Measurements from ENCODE around the gene TNIK.

DNA sequence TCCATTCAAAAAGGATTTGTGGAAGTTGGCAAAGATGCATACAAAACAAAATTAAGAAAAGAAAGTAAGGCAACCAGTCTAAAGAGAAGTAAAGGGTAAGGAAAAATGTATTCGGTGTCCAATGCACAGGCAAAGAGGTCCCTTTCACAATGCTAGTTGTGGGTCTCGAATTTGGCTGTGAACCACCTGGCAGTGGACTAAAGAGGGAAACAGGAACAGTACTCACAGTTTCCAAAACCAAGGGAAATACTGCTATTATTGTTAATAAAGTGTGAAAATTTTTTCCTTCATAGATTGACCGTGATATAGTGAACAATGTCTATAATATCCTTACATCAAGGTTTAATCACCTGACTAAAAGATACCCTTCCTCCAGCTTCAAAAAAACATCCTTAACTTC is 57.9 kb downstream of the TNIK start:
- TF ChIP-seq, protein P1, sequence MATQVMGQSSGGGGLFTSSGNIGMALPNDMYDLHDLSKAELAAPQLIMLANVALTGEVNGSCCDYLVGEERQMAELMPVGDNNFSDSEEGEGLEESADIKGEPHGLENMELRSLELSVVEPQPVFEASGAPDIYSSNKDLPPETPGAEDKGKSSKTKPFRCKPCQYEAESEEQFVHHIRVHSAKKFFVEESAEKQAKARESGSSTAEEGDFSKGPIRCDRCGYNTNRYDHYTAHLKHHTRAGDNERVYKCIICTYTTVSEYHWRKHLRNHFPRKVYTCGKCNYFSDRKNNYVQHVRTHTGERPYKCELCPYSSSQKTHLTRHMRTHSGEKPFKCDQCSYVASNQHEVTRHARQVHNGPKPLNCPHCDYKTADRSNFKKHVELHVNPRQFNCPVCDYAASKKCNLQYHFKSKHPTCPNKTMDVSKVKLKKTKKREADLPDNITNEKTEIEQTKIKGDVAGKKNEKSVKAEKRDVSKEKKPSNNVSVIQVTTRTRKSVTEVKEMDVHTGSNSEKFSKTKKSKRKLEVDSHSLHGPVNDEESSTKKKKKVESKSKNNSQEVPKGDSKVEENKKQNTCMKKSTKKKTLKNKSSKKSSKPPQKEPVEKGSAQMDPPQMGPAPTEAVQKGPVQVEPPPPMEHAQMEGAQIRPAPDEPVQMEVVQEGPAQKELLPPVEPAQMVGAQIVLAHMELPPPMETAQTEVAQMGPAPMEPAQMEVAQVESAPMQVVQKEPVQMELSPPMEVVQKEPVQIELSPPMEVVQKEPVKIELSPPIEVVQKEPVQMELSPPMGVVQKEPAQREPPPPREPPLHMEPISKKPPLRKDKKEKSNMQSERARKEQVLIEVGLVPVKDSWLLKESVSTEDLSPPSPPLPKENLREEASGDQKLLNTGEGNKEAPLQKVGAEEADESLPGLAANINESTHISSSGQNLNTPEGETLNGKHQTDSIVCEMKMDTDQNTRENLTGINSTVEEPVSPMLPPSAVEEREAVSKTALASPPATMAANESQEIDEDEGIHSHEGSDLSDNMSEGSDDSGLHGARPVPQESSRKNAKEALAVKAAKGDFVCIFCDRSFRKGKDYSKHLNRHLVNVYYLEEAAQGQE (IDR thresholded peaks at IDR 0.05), result no peak
- TF ChIP-seq, protein P2, sequence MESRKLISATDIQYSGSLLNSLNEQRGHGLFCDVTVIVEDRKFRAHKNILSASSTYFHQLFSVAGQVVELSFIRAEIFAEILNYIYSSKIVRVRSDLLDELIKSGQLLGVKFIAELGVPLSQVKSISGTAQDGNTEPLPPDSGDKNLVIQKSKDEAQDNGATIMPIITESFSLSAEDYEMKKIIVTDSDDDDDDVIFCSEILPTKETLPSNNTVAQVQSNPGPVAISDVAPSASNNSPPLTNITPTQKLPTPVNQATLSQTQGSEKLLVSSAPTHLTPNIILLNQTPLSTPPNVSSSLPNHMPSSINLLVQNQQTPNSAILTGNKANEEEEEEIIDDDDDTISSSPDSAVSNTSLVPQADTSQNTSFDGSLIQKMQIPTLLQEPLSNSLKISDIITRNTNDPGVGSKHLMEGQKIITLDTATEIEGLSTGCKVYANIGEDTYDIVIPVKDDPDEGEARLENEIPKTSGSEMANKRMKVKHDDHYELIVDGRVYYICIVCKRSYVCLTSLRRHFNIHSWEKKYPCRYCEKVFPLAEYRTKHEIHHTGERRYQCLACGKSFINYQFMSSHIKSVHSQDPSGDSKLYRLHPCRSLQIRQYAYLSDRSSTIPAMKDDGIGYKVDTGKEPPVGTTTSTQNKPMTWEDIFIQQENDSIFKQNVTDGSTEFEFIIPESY (IDR thresholded peaks at IDR 0.05), result no peak
- TF ChIP-seq, protein P3, sequence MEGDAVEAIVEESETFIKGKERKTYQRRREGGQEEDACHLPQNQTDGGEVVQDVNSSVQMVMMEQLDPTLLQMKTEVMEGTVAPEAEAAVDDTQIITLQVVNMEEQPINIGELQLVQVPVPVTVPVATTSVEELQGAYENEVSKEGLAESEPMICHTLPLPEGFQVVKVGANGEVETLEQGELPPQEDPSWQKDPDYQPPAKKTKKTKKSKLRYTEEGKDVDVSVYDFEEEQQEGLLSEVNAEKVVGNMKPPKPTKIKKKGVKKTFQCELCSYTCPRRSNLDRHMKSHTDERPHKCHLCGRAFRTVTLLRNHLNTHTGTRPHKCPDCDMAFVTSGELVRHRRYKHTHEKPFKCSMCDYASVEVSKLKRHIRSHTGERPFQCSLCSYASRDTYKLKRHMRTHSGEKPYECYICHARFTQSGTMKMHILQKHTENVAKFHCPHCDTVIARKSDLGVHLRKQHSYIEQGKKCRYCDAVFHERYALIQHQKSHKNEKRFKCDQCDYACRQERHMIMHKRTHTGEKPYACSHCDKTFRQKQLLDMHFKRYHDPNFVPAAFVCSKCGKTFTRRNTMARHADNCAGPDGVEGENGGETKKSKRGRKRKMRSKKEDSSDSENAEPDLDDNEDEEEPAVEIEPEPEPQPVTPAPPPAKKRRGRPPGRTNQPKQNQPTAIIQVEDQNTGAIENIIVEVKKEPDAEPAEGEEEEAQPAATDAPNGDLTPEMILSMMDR (IDR thresholded peaks at IDR 0.05; ENCODE audit: low read depth, low read length, missing input control), result no peak
- TF ChIP-seq TAF1 (conservative IDR thresholded peaks at IDR 0.05) (no peak), JUND (IDR thresholded peaks at IDR 0.05) (no peak), YY1 (IDR thresholded peaks at IDR 0.05) (no peak)
